ENCODE results near the gene SERPINB1. TPM values are rescaled to one million over a fixed set of nuclear protein-coding genes. Genes with fewer than 3 reads are reported as not detected.

Gene SERPINB1
- total and polyA plus RNA-seq, 9 of the 15 experiments (the other 6 are each of a cell fraction or from before 2014, with no cell fraction given): 33.9 to 108 (median 63.8) TPM

GRCh38 chr6:2806644-2807043, 35.0 kb downstream of the SERPINB1 start:
- POLR2A ChIA-PET: interaction anchor here (0.6 kb wide), 1 partner anchor 49 kb away, joined by 4 read pairs; no protein-coding TSS in a partner anchor
- no peak overlapping the region for H3K27ac ChIP-seq (ENCODE audit: extremely low read depth, low read depth, low read length)
- H3K4me3 ChIP-seq: no peak overlapping the region
- peaks cover 5 to 7% of the 10 kb centered on the region in 2 experiments; a peak in 2 of 5 replicates for H3K4me1 ChIP-seq (replicated peaks in 1 of 2; ENCODE audit: control insufficient read depth in 2 of 2, insufficient read depth in 2 of 2, low read length in 2 of 2)
- no peak overlapping the region for H3K9ac ChIP-seq (ENCODE audit: insufficient read depth in 1 of 2, low read depth in 2 of 2, low read length in 2 of 2)
- FAIRE-seq: no peak
- H4K20me1 ChIP-seq (replicated peaks; ENCODE audit: control insufficient read depth, insufficient read depth, low read length): no peaks in the 10 kb centered on the region
- CTCF ChIA-PET (ENCODE audit: low intra/inter-chr PET ratio): no interaction called here
- no peak for DNase-seq (ENCODE audit: extremely low read depth in 1 of 4, low spot score in 3 of 4)
- intact Hi-C loops (cut with micrococcal nuclease) (no loop called here), in situ Hi-C loops (cut with MboI) (no loop called here)
- H3K79me2 ChIP-seq (ENCODE audit: control insufficient read depth, insufficient read depth, low read length): no peaks in the 10 kb centered on the region
- H3K9me1 ChIP-seq (ENCODE audit: control insufficient read depth, insufficient read depth, low read length): no peaks in the 10 kb centered on the region
- no peaks in the 10 kb centered on the region for H3K9me3 ChIP-seq (replicated peaks; ENCODE audit: control insufficient read depth, insufficient read depth, low read depth, low read length)
- WGBS (ENCODE audit: insufficient coverage, low coverage, missing lambda C conversion rate): 25% methylated on average over 3 of the region's 3 CpGs
- H3K4me2 ChIP-seq (ENCODE audit: insufficient read depth, low read length): no peak overlapping the region
- H3K27me3 ChIP-seq (ENCODE audit: control insufficient read depth in 2 of 2, insufficient read depth in 2 of 2, low read length in 2 of 2): no peaks in the 10 kb centered on the region
- no peaks in the 10 kb centered on the region for H3K36me3 ChIP-seq (ENCODE audit: control insufficient read depth, insufficient read depth, low read length)
- BruUV-seq (replicated peaks): no TSS peak
- ATAC-seq: peak; percentile 27; the same call in 1 of the 3 replicates
- H2AFZ ChIP-seq (ENCODE audit: low read depth, low read length): no peak overlapping the region; the same call in 1 of the 2 replicates
- TF ChIP-seq, protein P1, sequence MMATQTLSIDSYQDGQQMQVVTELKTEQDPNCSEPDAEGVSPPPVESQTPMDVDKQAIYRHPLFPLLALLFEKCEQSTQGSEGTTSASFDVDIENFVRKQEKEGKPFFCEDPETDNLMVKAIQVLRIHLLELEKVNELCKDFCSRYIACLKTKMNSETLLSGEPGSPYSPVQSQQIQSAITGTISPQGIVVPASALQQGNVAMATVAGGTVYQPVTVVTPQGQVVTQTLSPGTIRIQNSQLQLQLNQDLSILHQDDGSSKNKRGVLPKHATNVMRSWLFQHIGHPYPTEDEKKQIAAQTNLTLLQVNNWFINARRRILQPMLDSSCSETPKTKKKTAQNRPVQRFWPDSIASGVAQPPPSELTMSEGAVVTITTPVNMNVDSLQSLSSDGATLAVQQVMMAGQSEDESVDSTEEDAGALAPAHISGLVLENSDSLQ (IDR thresholded peaks at IDR 0.05): peak; percentile 28; the same call in 1 of the 2 replicates
- TF ChIP-seq NFE2 (IDR thresholded peaks at IDR 0.05; ENCODE audit: low read depth) (0 out of 2 replicates have a peak, but pooled peaks have one; percentile 33), SIX5 (IDR thresholded peaks at IDR 0.05; ENCODE audit: borderline replicate concordance in 1 of 2, insufficient read depth in 1 of 2, low read depth in 1 of 2, low read length in 2 of 2) (no peak), MEIS2 (IDR thresholded peaks at IDR 0.05; ENCODE audit: partially characterized antibody) (peak; percentile 48), ATF1 (CRISPR knock-in tag; IDR thresholded peaks at IDR 0.05) (no peak), ATF1 (tag; IDR thresholded peaks at IDR 0.05) (no peak), ZMIZ1 (IDR thresholded peaks at IDR 0.05; ENCODE audit: low read depth in 2 of 2, low read length in 2 of 2) (no peak)
- TF ChIP-seq, protein P2, sequence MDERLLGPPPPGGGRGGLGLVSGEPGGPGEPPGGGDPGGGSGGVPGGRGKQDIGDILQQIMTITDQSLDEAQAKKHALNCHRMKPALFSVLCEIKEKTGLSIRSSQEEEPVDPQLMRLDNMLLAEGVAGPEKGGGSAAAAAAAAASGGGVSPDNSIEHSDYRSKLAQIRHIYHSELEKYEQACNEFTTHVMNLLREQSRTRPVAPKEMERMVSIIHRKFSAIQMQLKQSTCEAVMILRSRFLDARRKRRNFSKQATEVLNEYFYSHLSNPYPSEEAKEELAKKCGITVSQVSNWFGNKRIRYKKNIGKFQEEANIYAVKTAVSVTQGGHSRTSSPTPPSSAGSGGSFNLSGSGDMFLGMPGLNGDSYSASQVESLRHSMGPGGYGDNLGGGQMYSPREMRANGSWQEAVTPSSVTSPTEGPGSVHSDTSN (CRISPR knock-in tag; IDR thresholded peaks at IDR 0.05; ENCODE audit: low read depth): no peak
- TF ChIP-seq, protein P2 (tag; conservative IDR thresholded peaks at IDR 0.05; ENCODE audit: low read depth): peak; percentile 51; the same call in 1 of the 2 replicates
